Measurements from ENCODE around the gene CRY1.

The CRY1 gene

GRCh38 chr12:107093417-107094182 lies at the start of gene CRY1:
CRY1 (minus strand) TSS chr12:107093549; CDS start chr12:107092961, 588 bp downstream.
- H3K27ac Mint-ChIP-seq: no peak within 1 kb of the TSS
- H3K4me1 Mint-ChIP-seq (ENCODE audit: low read depth): peaks cover 15% of the 10 kb centered on the region
- H3K27me3 Mint-ChIP-seq: peaks cover 3% of the 10 kb centered on the region
- H3K36me3 Mint-ChIP-seq (ENCODE audit: low read depth): peaks cover 10% of the 10 kb centered on the region
- no peak within 1 kb of the TSS for H3K4me3 Mint-ChIP-seq
- H3K9me3 Mint-ChIP-seq: peaks cover 6% of the 10 kb centered on the region
- peak; percentile 97 for DNase-seq

GRCh38 chr12:107139787-107140186 lies 46.4 kb upstream of the CRY1 start:
- DNase-seq: no peak
- Mint-ChIP-seq H3K9me3 (no peaks in the 10 kb centered on the region), H3K4me3 (no peak overlapping the region), H3K27ac (no peak overlapping the region), H3K27me3 (no peaks in the 10 kb centered on the region), H3K36me3 (ENCODE audit: low read depth) (no peaks in the 10 kb centered on the region), H3K4me1 (ENCODE audit: low read depth) (peaks cover 1% of the 10 kb centered on the region)

GRCh38 chr12:107138990-107139389 lies 45.6 kb upstream of the CRY1 start:
- Mint-ChIP-seq H3K9me3 (no peaks in the 10 kb centered on the region), H3K4me1 (ENCODE audit: low read depth) (peaks cover 3% of the 10 kb centered on the region), H3K27me3 (no peaks in the 10 kb centered on the region), H3K27ac (no peak overlapping the region), H3K36me3 (ENCODE audit: low read depth) (no peaks in the 10 kb centered on the region), H3K4me3 (no peak overlapping the region)
- DNase-seq: no peak

GRCh38 chr12:107135177-107135576 lies 41.8 kb upstream of the CRY1 start:
- no peaks in the 10 kb centered on the region for H3K9me3 Mint-ChIP-seq
- H3K27me3 Mint-ChIP-seq: no peaks in the 10 kb centered on the region
- no peak overlapping the region for H3K4me3 Mint-ChIP-seq
- H3K4me1 Mint-ChIP-seq (ENCODE audit: low read depth): peaks cover 3% of the 10 kb centered on the region
- DNase-seq: no peak
- no peak overlapping the region for H3K27ac Mint-ChIP-seq
- no peaks in the 10 kb centered on the region for H3K36me3 Mint-ChIP-seq (ENCODE audit: low read depth)

GRCh38 chr12:107134558-107134957 lies 41.2 kb upstream of the CRY1 start:
- H3K4me3 Mint-ChIP-seq: no peak overlapping the region
- H3K36me3 Mint-ChIP-seq (ENCODE audit: low read depth): no peaks in the 10 kb centered on the region
- H3K9me3 Mint-ChIP-seq: no peaks in the 10 kb centered on the region
- H3K4me1 Mint-ChIP-seq (ENCODE audit: low read depth): peaks cover 3% of the 10 kb centered on the region
- H3K27me3 Mint-ChIP-seq: no peaks in the 10 kb centered on the region
- peak; percentile 36 for DNase-seq
- no peak overlapping the region for H3K27ac Mint-ChIP-seq

- H3K9me3 Mint-ChIP-seq: no peaks in the 10 kb centered on the region
- no peak for DNase-seq
- H3K27me3 Mint-ChIP-seq: no peaks in the 10 kb centered on the region
- no peak overlapping the region for H3K4me3 Mint-ChIP-seq
- H3K4me1 Mint-ChIP-seq (ENCODE audit: low read depth): peaks cover 3% of the 10 kb centered on the region
- no peaks in the 10 kb centered on the region for H3K36me3 Mint-ChIP-seq (ENCODE audit: low read depth)
- H3K27ac Mint-ChIP-seq: no peak overlapping the region
Measured at GRCh38 chr12:107133462-107133861, 40.1 kb upstream of the CRY1 start.

- DNase-seq: peak; percentile 32
- no peaks in the 10 kb centered on the region for H3K36me3 Mint-ChIP-seq (ENCODE audit: low read depth)
- H3K9me3 Mint-ChIP-seq: no peaks in the 10 kb centered on the region
- no peak overlapping the region for H3K4me3 Mint-ChIP-seq
- H3K27me3 Mint-ChIP-seq: no peaks in the 10 kb centered on the region
- peaks cover 3% of the 10 kb centered on the region for H3K4me1 Mint-ChIP-seq (ENCODE audit: low read depth)
- H3K27ac Mint-ChIP-seq: no peak overlapping the region
Measured at GRCh38 chr12:107131832-107132616, 38.7 kb upstream of the CRY1 start.

GRCh38 chr12:107130830-107131611 lies 37.7 kb upstream of the CRY1 start:
- no peaks in the 10 kb centered on the region for H3K27me3 Mint-ChIP-seq
- H3K4me1 Mint-ChIP-seq (ENCODE audit: low read depth): peaks cover 5% of the 10 kb centered on the region
- no peaks in the 10 kb centered on the region for H3K36me3 Mint-ChIP-seq (ENCODE audit: low read depth)
- H3K27ac Mint-ChIP-seq: no peak overlapping the region
- no peaks in the 10 kb centered on the region for H3K9me3 Mint-ChIP-seq
- DNase-seq: no peak
- no peak overlapping the region for H3K4me3 Mint-ChIP-seq

- no peak for DNase-seq
- H3K4me3 Mint-ChIP-seq: no peak overlapping the region
- H3K9me3 Mint-ChIP-seq: no peaks in the 10 kb centered on the region
- no peaks in the 10 kb centered on the region for H3K27me3 Mint-ChIP-seq
- H3K36me3 Mint-ChIP-seq (ENCODE audit: low read depth): no peaks in the 10 kb centered on the region
- H3K4me1 Mint-ChIP-seq (ENCODE audit: low read depth): peaks cover 1% of the 10 kb centered on the region
- H3K27ac Mint-ChIP-seq: no peak overlapping the region
Measured at GRCh38 chr12:107129315-107129930, 36.1 kb upstream of the CRY1 start.

- H3K36me3 Mint-ChIP-seq (ENCODE audit: low read depth): no peaks in the 10 kb centered on the region
- peaks cover 5% of the 10 kb centered on the region for H3K27me3 Mint-ChIP-seq
- H3K9me3 Mint-ChIP-seq: no peaks in the 10 kb centered on the region
- H3K27ac Mint-ChIP-seq: no peak overlapping the region
- DNase-seq: no peak
- no peak overlapping the region for H3K4me3 Mint-ChIP-seq
- H3K4me1 Mint-ChIP-seq (ENCODE audit: low read depth): peaks cover 1% of the 10 kb centered on the region
Measured at GRCh38 chr12:107127482-107128430, 34.4 kb upstream of the CRY1 start.

GRCh38 chr12:107126796-107127481 lies 33.6 kb upstream of the CRY1 start:
- H3K4me3 Mint-ChIP-seq: no peak overlapping the region
- H3K9me3 Mint-ChIP-seq: no peaks in the 10 kb centered on the region
- no peak for DNase-seq
- H3K27me3 Mint-ChIP-seq: peaks cover 13% of the 10 kb centered on the region
- H3K4me1 Mint-ChIP-seq (ENCODE audit: low read depth): peaks cover 1% of the 10 kb centered on the region
- H3K36me3 Mint-ChIP-seq (ENCODE audit: low read depth): no peaks in the 10 kb centered on the region
- H3K27ac Mint-ChIP-seq: no peak overlapping the region

GRCh38 chr12:107125833-107126232 lies 32.5 kb upstream of the CRY1 start:
- Mint-ChIP-seq H3K36me3 (ENCODE audit: low read depth) (no peaks in the 10 kb centered on the region), H3K4me1 (ENCODE audit: low read depth) (peaks cover 1% of the 10 kb centered on the region), H3K4me3 (no peak overlapping the region), H3K27ac (no peak overlapping the region), H3K9me3 (no peaks in the 10 kb centered on the region), H3K27me3 (peaks cover 18% of the 10 kb centered on the region)
- no peak for DNase-seq

GRCh38 chr12:107122452-107122958 lies 29.2 kb upstream of the CRY1 start:
- no peaks in the 10 kb centered on the region for H3K9me3 Mint-ChIP-seq

More at GRCh38 chr12:107122452-107122958, 29.2 kb upstream of the CRY1 start:
- no peak for DNase-seq
- peaks cover 1% of the 10 kb centered on the region for H3K4me1 Mint-ChIP-seq (ENCODE audit: low read depth)
- no peak overlapping the region for H3K4me3 Mint-ChIP-seq
- no peak overlapping the region for H3K27ac Mint-ChIP-seq
- H3K27me3 Mint-ChIP-seq: peaks cover 18% of the 10 kb centered on the region
- no peaks in the 10 kb centered on the region for H3K36me3 Mint-ChIP-seq (ENCODE audit: low read depth)
